Endothelial cell of umbilical vein (primary cell): ENCODE results near the gene C3orf20. TPM values are rescaled to one million over a fixed set of nuclear protein-coding genes. Genes with fewer than 3 reads are reported as not detected.

Experiments used
- BruUV-seq: library from RNA; stranded (reverse); fragments of 400-500 nt; replicated peaks from 2 replicates; lab custom pipeline; 2021; lab: Mats Ljungman, UMichigan
- CTCF ChIA-PET: fragments of 300-600, 350-600 bp; sonication (Branson Sonifier 250); formaldehyde crosslinking; loops from one replicate; lab custom pipeline; 2021; ENCODE audit warnings: antibody characterized with exemption, inconsistent platforms; lab: Charles Lee
- POLR2A ChIA-PET: fragments of 300-600, 350-600 bp; sonication (Branson Sonifier 250); formaldehyde crosslinking; loops from one replicate; lab custom pipeline; 2021; ENCODE audit warnings: antibody characterized with exemption, inconsistent platforms; lab: Charles Lee
- DNase-seq: peaks from one replicate; pipeline ENCODE4 v3.0.0-alpha.2; 2011; ENCODE audit warnings: low read depth, low spot score
- FAIRE-seq: peaks from 2 replicates; lab custom pipeline; 2011; peaks lifted over from hg19 to GRCh38; lab: Jason Lieb, UNC
- H2AFZ ChIP-seq: 2 replicates; pipeline ENCODE4 v1.6.0; 2012; ENCODE audit warnings: low read depth, low read length, control low read depth, inconsistent platforms
- H3K27ac ChIP-seq: 2 replicates; pipeline ENCODE4 v1.5.1; 2011; ENCODE audit warnings: low read depth, mild to moderate bottlenecking, control low read depth, low read length, moderate library complexity; ENCODE audit not compliant: insufficient read depth
- H3K27me3 ChIP-seq, 2 experiments: 2 replicates each; pipeline versions ENCODE4 v1.6.0 to v1.6.1; 2011; ENCODE audit warnings: low read length in 2 of 2, mixed read lengths in 1 of 2; ENCODE audit not compliant: control insufficient read depth in 2 of 2, insufficient read depth in 2 of 2
- H3K36me3 ChIP-seq, 2 experiments: 2 replicates in 1 of 2; 3 replicates in 1 of 2; pipeline ENCODE4 v1.5.1; 2011; ENCODE audit warnings: low read length in 2 of 2, mild to moderate bottlenecking in 1 of 2, moderate library complexity in 1 of 2; ENCODE audit not compliant: control insufficient read depth in 2 of 2, insufficient read depth in 2 of 2; ENCODE audit errors: extremely low read depth in 1 of 2
- H3K4me1 ChIP-seq: 3 replicates; pipeline ENCODE4 v1.5.1; 2011; ENCODE audit warnings: mild to moderate bottlenecking, low read length; ENCODE audit not compliant: control insufficient read depth, insufficient read depth; ENCODE audit errors: extremely low read depth
- H3K4me2 ChIP-seq: 2 replicates; pipeline ENCODE4 v1.6.1; 2011; ENCODE audit warnings: low read length, control low read depth, mixed read lengths; ENCODE audit not compliant: insufficient read depth
- H3K4me3 ChIP-seq, 3 experiments: fragments of 200-600 bp in 1 of 3; sonication (generic), shearing (Covaris generic) in 1 of 3; replicated peaks in 1 of 3; 2 replicates each; pipeline ENCODE4 v1.5.1; 2011 to 2016; ENCODE audit warnings: control low read depth in 3 of 3, low read length in 3 of 3, mild to moderate bottlenecking in 2 of 3, inconsistent platforms in 1 of 3, low read depth in 1 of 3, moderate library complexity in 1 of 3; ENCODE audit not compliant: insufficient read depth in 1 of 3
- H3K79me2 ChIP-seq: 2 replicates; pipeline ENCODE4 v1.6.0; 2012; ENCODE audit warnings: low read length, inconsistent platforms; ENCODE audit not compliant: control insufficient read depth, insufficient read depth
- H3K9ac ChIP-seq: replicated peaks from 2 replicates; pipeline ENCODE3; 2011; ENCODE audit warnings: low read length, control low read depth; ENCODE audit not compliant: insufficient read depth; ENCODE audit errors: extremely low read depth
- H3K9me1 ChIP-seq: replicated peaks from 3 replicates; pipeline ENCODE4 v1.6.0; 2011; ENCODE audit warnings: mild to moderate bottlenecking, low read length; ENCODE audit not compliant: control insufficient read depth, insufficient read depth; ENCODE audit errors: extremely low read depth
- H3K9me3 ChIP-seq: replicated peaks from 2 replicates; pipeline ENCODE4 v1.5.1; 2012; ENCODE audit warnings: low read length, inconsistent platforms; ENCODE audit not compliant: control insufficient read depth, insufficient read depth
- H4K20me1 ChIP-seq: replicated peaks from 2 replicates; pipeline ENCODE3; 2011; ENCODE audit warnings: mild to moderate bottlenecking, low read length; ENCODE audit not compliant: control insufficient read depth, insufficient read depth; ENCODE audit errors: extremely low read depth
- EZH2 ChIP-seq: IDR thresholded peaks from 2 replicates; pipeline ENCODE4 v1.6.1; 2012; ENCODE audit warnings: borderline replicate concordance, low read depth, mild to moderate bottlenecking, moderate library complexity, low read length, inconsistent platforms; ENCODE audit not compliant: severe bottlenecking
- FOS ChIP-seq: IDR thresholded peaks from 2 replicates; pipeline ENCODE4 v1.6.1; 2011; ENCODE audit warnings: mild to moderate bottlenecking, low read length, moderate library complexity, borderline replicate concordance; ENCODE audit not compliant: insufficient read depth
- JUN ChIP-seq: IDR thresholded peaks from 2 replicates; pipeline ENCODE4 v1.6.1; 2011; ENCODE audit warnings: borderline replicate concordance, low read depth; ENCODE audit not compliant: insufficient read length, insufficient read depth
- MYC ChIP-seq: IDR thresholded peaks from one replicate; pipeline ENCODE4 v1.6.1; 2011; ENCODE audit warnings: mild to moderate bottlenecking, low read depth, low read length
- dilution Hi-C: fragments of 300-500 bp; cut with MboI; formaldehyde crosslinking; loops from one replicate; pipeline ENCODE4 v1.15.0; 2019; ENCODE audit warnings: low sequenced_read_pairs; ENCODE audit not compliant: extremely low pct_ligation_motif_present
- intact Hi-C: fragments of 100-400 bp; cut with micrococcal nuclease; formaldehyde crosslinking; loops from one replicate; pipeline ENCODE4 v1.10.0; 2022
- polyA plus RNA-seq, 4 experiments: library from polyadenylated mRNA; depleted of rRNA in 3 of 4; stranded (reverse) in 3 of 4; unstranded in 1 of 4; fragments of >200 nt; gene quantifications; 2 replicates each; pipeline versions ENCODE4 v1.2.1 to v1.2.3, GENCODE V29; 2011 to 2012; ENCODE audit warnings: missing spikeins in 1 of 4
- total RNA-seq: library from RNA; stranded (reverse); gene quantifications from 2 replicates; pipeline ENCODE4 v1.2.3, GENCODE V29; 2021
- TF ChIP-seq, protein P1 (sequence below): IDR thresholded peaks from 2 replicates; pipeline ENCODE4 v1.6.1; 2011; ENCODE audit not compliant: insufficient read depth, insufficient read length
- TF ChIP-seq, protein P2 (sequence below), 2 donors: IDR thresholded peaks; 1 replicate in 1 of 2; 2 replicates in 1 of 2; pipeline ENCODE4 v1.5.1; 2011; ENCODE audit warnings: low read length in 2 of 2, mild to moderate bottlenecking in 2 of 2, moderate library complexity in 2 of 2, control low read depth in 1 of 2, inconsistent platforms in 1 of 2, low read depth in 1 of 2; ENCODE audit not compliant: insufficient read depth in 1 of 2; ENCODE audit errors: extremely low read depth in 1 of 2

C3orf20 gene
- total and polyA plus RNA-seq, 2 donors (not counting 3 experiments of a cell fraction or from before 2014, with no cell fraction given), result not detected

DNA sequence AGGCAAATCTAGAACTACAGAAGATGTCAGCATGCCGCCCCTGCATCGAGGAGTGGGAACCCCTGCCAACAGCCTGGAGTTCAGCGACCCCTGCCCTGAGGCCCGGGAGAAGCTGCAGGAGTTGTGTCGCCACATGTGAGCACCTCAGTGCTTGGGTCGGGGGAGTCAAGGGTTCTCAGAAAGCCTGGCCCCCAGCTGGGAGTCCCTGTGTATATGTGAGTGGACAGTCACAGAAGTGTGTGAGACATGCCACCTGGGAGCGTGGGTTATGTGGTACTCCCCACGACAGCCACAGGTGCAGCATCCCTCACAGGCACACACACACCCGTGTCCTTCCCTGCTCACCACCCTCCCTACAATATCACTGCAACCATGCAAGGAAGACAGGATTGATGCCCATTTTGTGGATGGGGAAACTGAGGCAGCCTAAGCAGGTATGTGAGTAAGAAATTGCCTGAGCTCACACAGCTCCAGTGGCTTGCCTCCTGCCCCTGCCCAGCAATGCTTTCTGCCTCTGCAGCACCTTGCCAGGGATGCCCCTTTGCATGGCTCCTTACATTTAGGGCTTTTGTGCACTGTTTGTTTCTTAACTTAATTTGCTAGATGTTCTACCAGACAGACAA lies 28.3 kb downstream of the C3orf20 start:
- H3K9ac ChIP-seq, result no peak overlapping the region
- H3K36me3 ChIP-seq, result no peaks in the 10 kb centered on the region
- H4K20me1 ChIP-seq, result no peaks in the 10 kb centered on the region
- ChIA-PET CTCF (no interaction called here), POLR2A (no interaction called here)
- H3K4me3 ChIP-seq, result no peak overlapping the region
- DNase-seq, result no peak
- intact Hi-C loops, result no loop called here
- no peaks in the 10 kb centered on the region for H3K79me2 ChIP-seq
- H3K9me1 ChIP-seq, result no peaks in the 10 kb centered on the region
- no peak overlapping the region for H3K4me2 ChIP-seq
- FAIRE-seq, result no peak
- no peak overlapping the region for H3K27ac ChIP-seq
- TF ChIP-seq EZH2, result no peak
- TF ChIP-seq, protein P1, sequence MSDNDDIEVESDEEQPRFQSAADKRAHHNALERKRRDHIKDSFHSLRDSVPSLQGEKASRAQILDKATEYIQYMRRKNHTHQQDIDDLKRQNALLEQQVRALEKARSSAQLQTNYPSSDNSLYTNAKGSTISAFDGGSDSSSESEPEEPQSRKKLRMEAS, result no peak
- TF ChIP-seq FOS, result no peak
- TF ChIP-seq MYC, result no peak
- TF ChIP-seq JUN, result no peak
- TF ChIP-seq, protein P2, sequence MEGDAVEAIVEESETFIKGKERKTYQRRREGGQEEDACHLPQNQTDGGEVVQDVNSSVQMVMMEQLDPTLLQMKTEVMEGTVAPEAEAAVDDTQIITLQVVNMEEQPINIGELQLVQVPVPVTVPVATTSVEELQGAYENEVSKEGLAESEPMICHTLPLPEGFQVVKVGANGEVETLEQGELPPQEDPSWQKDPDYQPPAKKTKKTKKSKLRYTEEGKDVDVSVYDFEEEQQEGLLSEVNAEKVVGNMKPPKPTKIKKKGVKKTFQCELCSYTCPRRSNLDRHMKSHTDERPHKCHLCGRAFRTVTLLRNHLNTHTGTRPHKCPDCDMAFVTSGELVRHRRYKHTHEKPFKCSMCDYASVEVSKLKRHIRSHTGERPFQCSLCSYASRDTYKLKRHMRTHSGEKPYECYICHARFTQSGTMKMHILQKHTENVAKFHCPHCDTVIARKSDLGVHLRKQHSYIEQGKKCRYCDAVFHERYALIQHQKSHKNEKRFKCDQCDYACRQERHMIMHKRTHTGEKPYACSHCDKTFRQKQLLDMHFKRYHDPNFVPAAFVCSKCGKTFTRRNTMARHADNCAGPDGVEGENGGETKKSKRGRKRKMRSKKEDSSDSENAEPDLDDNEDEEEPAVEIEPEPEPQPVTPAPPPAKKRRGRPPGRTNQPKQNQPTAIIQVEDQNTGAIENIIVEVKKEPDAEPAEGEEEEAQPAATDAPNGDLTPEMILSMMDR (IDR thresholded peaks at IDR 0.05; ENCODE audit: extremely low read depth in 1 of 2, insufficient read depth in 1 of 2, low read depth in 1 of 2, low read length in 2 of 2), result no peak
- H3K4me1 ChIP-seq, result no peaks in the 10 kb centered on the region
- H3K27me3 ChIP-seq, result no peaks in the 10 kb centered on the region
- BruUV-seq, result no TSS peak
- dilution Hi-C loops, result no loop called here
- H2AFZ ChIP-seq, result no peak overlapping the region
- H3K9me3 ChIP-seq, result no peaks in the 10 kb centered on the region
